ENCODE data around the gene LANCL2. TPM values are rescaled to one million over a fixed set of nuclear protein-coding genes. Genes with fewer than 3 reads are reported as not detected.

Gene LANCL2
- total and polyA plus RNA-seq, 2 of the 4 experiments (the other 2 are of a cell fraction) = 11.7 to 17.9 TPM

GRCh38 chr7:55335786-55336185, 29.4 kb upstream of the LANCL2 start:
- H3K56ac ChIP-seq (ENCODE audit: extremely low read depth, insufficient read depth, low read length) = no peak overlapping the region
- no peak overlapping the region for H2AK5ac ChIP-seq (ENCODE audit: low read depth, low read length)
- ChIA-PET CTCF (no interaction called here), POLR2A (ENCODE audit: unreplicated experiment) (no interaction called here)
- H4K5ac ChIP-seq (ENCODE audit: low read depth, low read length) = no peak overlapping the region
- H3K9ac ChIP-seq (ENCODE audit: low read depth, low read length) = no peak overlapping the region
- H2BK15ac ChIP-seq (ENCODE audit: low read depth, low read length) = no peak overlapping the region
- no peaks in the 10 kb centered on the region for H4K20me1 ChIP-seq (ENCODE audit: insufficient read depth, low read length)
- H3K4ac ChIP-seq (ENCODE audit: low read depth, low read length) = no peak overlapping the region
- no peak overlapping the region for H4K91ac ChIP-seq (ENCODE audit: insufficient read depth, low read depth, low read length)
- no peak overlapping the region for H4K8ac ChIP-seq (ENCODE audit: low read depth in 2 of 2, low read length in 2 of 2)
- WGBS, 2 experiments (ENCODE audit: extremely low coverage in 2 of 2, insufficient read length in 1 of 2) = 60% methylated on average over 2 of the region's 5 CpGs; no CpG with 5 or more reads in 1 of the 2 experiments
- no peak overlapping the region for H2BK120ac ChIP-seq (ENCODE audit: low read depth, low read length)
- no peak overlapping the region for H3K14ac ChIP-seq (replicated peaks; ENCODE audit: low read depth, low read length)
- no peak for DNase-seq
- no peaks in the 10 kb centered on the region for H3K9me1 ChIP-seq (ENCODE audit: insufficient read depth, low read length)
- H3K27ac ChIP-seq (ENCODE audit: insufficient read depth, low read length) = no peak overlapping the region
- no peak overlapping the region for H2BK5ac ChIP-seq (ENCODE audit: low read depth, low read length, poor library complexity, severe bottlenecking)
- dilution Hi-C loops (cut with HindIII; ENCODE audit: low sequenced_read_pairs, unreplicated experiment) (no loop called here), in situ Hi-C loops (cut with MboI; ENCODE audit: low sequenced_read_pairs) (no loop called here), intact Hi-C loops (cut with micrococcal nuclease) (no loop called here)
- no peak overlapping the region for H3K4me3 ChIP-seq (ENCODE audit: insufficient read depth, low read depth, low read length)
- no peak overlapping the region for H3K4me2 ChIP-seq (ENCODE audit: low read depth, low read length)
- no peak overlapping the region for H2BK20ac ChIP-seq (ENCODE audit: low read depth, low read length)
- H3K23ac ChIP-seq (ENCODE audit: low read depth, low read length) = no peak overlapping the region
- no peak overlapping the region for H3K18ac ChIP-seq (ENCODE audit: low read depth, low read length)
- ATAC-seq (ENCODE audit: low read depth) = no peak
- H2AFZ ChIP-seq (replicated peaks; ENCODE audit: low read length, poor library complexity) = no peak overlapping the region
- BruUV-seq (replicated peaks) = no TSS peak
- H3K27me3 ChIP-seq (ENCODE audit: control insufficient read depth, insufficient read depth, low read length) = peaks cover 31% of the 10 kb centered on the region
- H3K36me3 ChIP-seq (ENCODE audit: control insufficient read depth, insufficient read depth, low read length) = no peaks in the 10 kb centered on the region
- no peaks in the 10 kb centered on the region for H3K4me1 ChIP-seq (ENCODE audit: control insufficient read depth, insufficient read depth, low read length)
- no peak overlapping the region for H2AK9ac ChIP-seq (replicated peaks; ENCODE audit: low read depth, low read length, poor library complexity)
- TF ChIP-seq RFX5 (IDR thresholded peaks at IDR 0.05; ENCODE audit: low read depth, low read length) = no peak
- TF ChIP-seq FOS (IDR thresholded peaks at IDR 0.05; ENCODE audit: low read depth, low read length) = no peak
- TF ChIP-seq ELK1 (IDR thresholded peaks at IDR 0.05; ENCODE audit: borderline replicate concordance, low read depth, low read length) = no peak
- H3K9me3 ChIP-seq (ENCODE audit: control insufficient read depth, insufficient read depth, low read length) = no peaks in the 10 kb centered on the region
- no peaks in the 10 kb centered on the region for H3K79me1 ChIP-seq (ENCODE audit: low read depth in 1 of 2, low read length in 2 of 2)

All from IMR-90 (cell line).